IPS DF 4.7 (cell line): ENCODE results near the gene ABCC5.
"Not testable (repeated sequence)": the region's sequence is repeated elsewhere in the genome, so short reads cannot be mapped to it uniquely, and the experiment has no call there.

Experiments
- DNase-seq: peaks from one replicate; pipeline ENCODE4 v3.0.0-alpha.2; 2013; ENCODE audit warnings: low spot score; ENCODE audit errors: extremely low read depth

Gene ABCC5

GRCh38 chr3:183892610-183893214 lies 125.0 kb downstream of the ABCC5 start:
- DNase-seq = no peak

- DNase-seq = no peak
Observed at GRCh38 chr3:183885766-183886165, 131.9 kb downstream of the ABCC5 start.

- peak; percentile 80 for DNase-seq
Observed at GRCh38 chr3:183884427-183885296, 133.0 kb downstream of the ABCC5 start, which contains the start of gene PARL. TSS of gene PARL (minus strand) at chr3:183884880. CDS start at chr3:183884846, 34 bp downstream.

DNA sequence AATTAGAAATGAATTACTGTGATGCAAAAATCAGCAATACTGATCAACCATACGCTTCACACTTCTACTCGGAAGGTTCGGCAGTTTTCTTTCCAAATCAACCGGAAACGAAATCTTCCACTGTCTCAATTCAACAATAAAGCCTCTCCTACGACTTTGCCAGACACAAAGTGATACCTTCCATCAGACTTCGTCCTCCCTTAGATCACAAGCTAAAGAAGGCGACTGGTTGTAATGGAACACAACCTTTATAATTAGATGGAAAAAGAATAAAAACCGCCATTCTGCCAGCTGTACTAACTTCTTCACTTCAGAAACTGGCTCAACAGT lies 133.6 kb downstream of the ABCC5 start:
- DNase-seq = no peak

- DNase-seq = no peak
Observed at GRCh38 chr3:183883291-183884096, 134.2 kb downstream of the ABCC5 start.

- DNase-seq = no peak
Observed at GRCh38 chr3:183880121-183880520, 137.6 kb downstream of the ABCC5 start.

- no peak for DNase-seq
Observed at GRCh38 chr3:183879243-183879642, 138.4 kb downstream of the ABCC5 start.

GRCh38 chr3:183878071-183878470 lies 139.6 kb downstream of the ABCC5 start:
- DNase-seq = no peak

DNA sequence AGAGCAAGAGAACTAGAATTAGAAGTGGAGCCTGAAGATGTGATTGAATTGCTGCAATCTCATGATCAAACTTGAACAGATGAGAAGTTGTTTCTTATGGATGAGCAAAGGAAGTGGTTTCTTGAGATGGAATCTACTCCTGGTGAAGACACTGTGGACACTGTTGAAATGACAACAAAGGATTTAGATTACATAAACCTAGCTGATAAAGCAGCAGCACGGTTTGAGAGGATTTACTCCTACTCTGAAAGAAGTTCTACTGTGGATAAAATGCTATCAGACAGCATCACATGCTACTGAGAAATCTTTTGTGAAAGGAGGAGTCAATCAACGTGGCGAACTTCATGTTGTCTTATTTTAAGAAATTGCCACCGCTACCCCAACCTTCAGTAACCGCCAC lies 140.5 kb downstream of the ABCC5 start:
- DNase-seq = not testable (repeated sequence)

GRCh38 chr3:183875411-183875810 lies 142.3 kb downstream of the ABCC5 start:
- no peak for DNase-seq

GRCh38 chr3:183873914-183874313 lies 143.8 kb downstream of the ABCC5 start:
- no peak for DNase-seq

DNA sequence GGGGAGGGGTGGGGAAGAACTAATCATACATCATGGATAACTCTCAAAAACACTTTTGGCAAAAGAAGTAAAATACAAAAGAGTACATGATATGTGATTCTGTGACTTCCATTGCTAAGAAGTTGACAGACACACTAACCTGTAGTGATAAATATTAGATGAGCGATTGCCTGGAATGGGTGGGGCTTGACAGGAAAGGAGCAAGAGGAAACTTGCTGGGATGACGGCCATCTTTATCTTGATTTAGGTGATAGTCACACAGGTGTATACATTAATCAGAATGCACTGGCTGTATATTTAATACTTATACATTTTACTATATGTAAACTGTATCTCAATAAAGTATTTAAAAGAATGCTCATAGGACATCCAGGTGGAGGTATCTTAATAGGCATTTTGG lies 146.1 kb downstream of the ABCC5 start:
- DNase-seq = no peak

GRCh38 chr3:183870563-183870962 lies 147.1 kb downstream of the ABCC5 start:
- no peak for DNase-seq
